Central memory CD8-positive, alpha-beta T cell (primary cell): ENCODE data around the gene SH3GL1.

Source experiments
- ATAC-seq: fragments of 150-1000 bp; cut with Tn5 transposase; replicated peaks from 2 replicates; pipeline ENCODE4 v1.10.0; 2022; ENCODE audit warnings: mild to moderate bottlenecking, moderate FRiP score, moderate number of reproducible peaks; ENCODE audit not compliant: poor library complexity, severe bottlenecking; ENCODE audit errors: extremely low read depth
- DNase-seq, 2 donors: peaks; one replicate each; pipeline ENCODE4 v3.0.0; 2021; ENCODE audit warnings: low spot score in 2 of 2
- H3K27ac Mint-ChIP-seq: one replicate; pipeline ENCODE4 v1.8.0; 2022; ENCODE audit warnings: low read depth, mild to moderate bottlenecking, moderate library complexity, mixed read lengths
- H3K27me3 Mint-ChIP-seq: one replicate; pipeline ENCODE4 v1.8.0; 2022; ENCODE audit warnings: mixed read lengths
- H3K36me3 Mint-ChIP-seq: one replicate; pipeline ENCODE4 v1.8.0; 2022; ENCODE audit warnings: mild to moderate bottlenecking, moderate library complexity, mixed read lengths; ENCODE audit not compliant: insufficient read depth
- H3K4me1 Mint-ChIP-seq: one replicate; pipeline ENCODE4 v1.8.0; 2022; ENCODE audit warnings: mixed read lengths
- H3K4me3 Mint-ChIP-seq: one replicate; pipeline ENCODE4 v1.8.0; 2022; ENCODE audit warnings: mild to moderate bottlenecking, moderate library complexity, mixed read lengths
- H3K9me3 Mint-ChIP-seq: one replicate; pipeline ENCODE4 v1.8.0; 2022; ENCODE audit warnings: mixed read lengths

Gene SH3GL1

DNA sequence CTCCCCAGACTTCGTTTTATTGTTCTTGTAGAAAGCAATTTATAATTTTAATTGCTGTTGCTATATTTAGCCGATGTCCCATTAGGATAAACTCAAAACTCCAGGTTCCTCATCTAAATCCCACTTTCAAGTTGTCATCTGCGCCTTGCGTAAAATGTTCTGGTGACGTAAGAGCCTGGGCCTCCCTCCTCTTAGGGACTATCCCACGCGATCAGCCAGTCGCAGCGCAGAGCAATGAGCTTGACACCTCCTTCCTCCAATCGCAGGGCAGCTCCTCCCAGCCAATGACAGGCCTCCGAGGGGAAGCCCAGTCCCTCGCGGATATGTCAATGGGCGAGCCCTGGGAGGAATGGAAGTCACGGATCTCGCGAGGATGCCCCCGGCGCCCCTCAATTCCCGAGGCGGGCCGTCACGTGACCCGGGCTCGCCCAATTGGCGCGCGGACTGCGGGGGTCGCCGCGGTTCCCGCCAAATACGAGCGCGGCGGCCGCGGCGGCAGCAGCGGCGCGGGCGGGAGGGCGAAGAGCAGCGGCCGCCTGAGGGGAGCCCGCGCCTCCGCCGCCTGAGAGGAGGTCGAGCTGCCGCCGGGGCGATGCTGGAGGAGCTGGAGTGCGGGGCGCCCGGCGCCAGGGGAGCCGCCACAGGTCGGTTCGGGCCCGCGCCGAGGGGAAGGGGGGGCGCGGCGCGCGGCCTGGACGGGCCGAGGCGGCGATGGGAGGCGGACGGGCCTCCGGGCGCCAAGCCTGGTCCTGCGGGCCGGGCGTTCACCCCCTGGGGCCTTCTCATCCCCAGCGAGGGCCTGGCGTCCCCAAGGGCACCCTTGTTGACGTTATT lies 2.0 kb upstream of the SH3GL1 start, which contains the start of gene CHAF1A:
Gene CHAF1A, plus strand, starts transcription at position 470 of the 834 bp plus-strand sequence. Its CDS starts 123 bp downstream, at position 593.
- Mint-ChIP-seq H3K4me3 (peak within 1 kb of the TSS; percentile 75), H3K36me3 (peaks cover 17% of the 10 kb centered on the region), H3K9me3 (no peaks in the 10 kb centered on the region), H3K27ac (peak within 1 kb of the TSS; percentile 96), H3K27me3 (no peaks in the 10 kb centered on the region), H3K4me1 (peaks cover 44% of the 10 kb centered on the region)
- DNase-seq (peak; percentile 90 to 98), ATAC-seq (peak; percentile 95)

DNA sequence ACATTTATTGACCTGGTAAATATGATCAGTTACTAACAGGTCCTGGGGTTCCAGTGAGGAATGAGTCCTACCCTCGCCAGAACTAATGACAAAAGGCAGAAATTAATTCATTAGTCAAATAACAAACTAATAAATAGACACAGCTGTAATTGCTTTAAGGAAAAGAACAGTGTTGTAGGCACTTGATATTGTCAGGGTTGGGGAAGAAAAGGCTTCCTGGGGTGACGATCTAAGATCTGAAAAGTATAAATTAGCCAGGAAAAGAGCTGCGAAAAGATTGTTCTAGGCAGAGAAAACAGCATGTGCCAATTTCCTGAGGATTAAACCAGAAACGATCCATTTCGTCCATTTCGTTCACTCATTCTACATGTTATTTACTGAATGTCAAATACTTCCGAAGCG lies 1.4 kb upstream of the SH3GL1 start:
- Mint-ChIP-seq H3K36me3 (peaks cover 19% of the 10 kb centered on the region), H3K4me3 (peak overlapping the region; percentile 75), H3K9me3 (no peaks in the 10 kb centered on the region), H3K4me1 (peaks cover 50% of the 10 kb centered on the region), H3K27me3 (no peaks in the 10 kb centered on the region), H3K27ac (peak overlapping the region; percentile 96)
- DNase-seq (no peak), ATAC-seq (no peak)

DNA sequence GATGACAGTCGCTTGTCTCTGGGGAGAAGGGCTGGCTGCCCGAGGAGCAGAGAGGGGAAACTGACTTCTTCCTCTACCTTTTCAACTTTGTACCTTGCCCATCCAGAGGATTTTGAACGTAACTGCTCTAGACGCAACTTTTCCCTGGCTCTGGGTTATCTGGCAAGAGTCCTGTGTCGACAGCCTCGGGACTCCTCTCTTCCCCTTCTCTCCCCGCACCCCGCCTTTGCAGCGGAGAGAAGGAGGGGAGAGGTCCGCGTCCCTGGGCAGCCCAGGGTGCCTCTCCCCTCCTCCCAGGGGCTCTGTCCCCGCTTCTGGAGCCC lies 574 bp downstream of the SH3GL1 start:
- peaks cover 60% of the 10 kb centered on the region for H3K4me1 Mint-ChIP-seq
- H3K9me3 Mint-ChIP-seq = no peaks in the 10 kb centered on the region
- peak overlapping the region; percentile 98 for H3K27ac Mint-ChIP-seq
- DNase-seq = no peak
- H3K27me3 Mint-ChIP-seq = no peaks in the 10 kb centered on the region
- H3K4me3 Mint-ChIP-seq = peak overlapping the region; percentile 75
- H3K36me3 Mint-ChIP-seq = peaks cover 28% of the 10 kb centered on the region
- ATAC-seq = no peak

DNA sequence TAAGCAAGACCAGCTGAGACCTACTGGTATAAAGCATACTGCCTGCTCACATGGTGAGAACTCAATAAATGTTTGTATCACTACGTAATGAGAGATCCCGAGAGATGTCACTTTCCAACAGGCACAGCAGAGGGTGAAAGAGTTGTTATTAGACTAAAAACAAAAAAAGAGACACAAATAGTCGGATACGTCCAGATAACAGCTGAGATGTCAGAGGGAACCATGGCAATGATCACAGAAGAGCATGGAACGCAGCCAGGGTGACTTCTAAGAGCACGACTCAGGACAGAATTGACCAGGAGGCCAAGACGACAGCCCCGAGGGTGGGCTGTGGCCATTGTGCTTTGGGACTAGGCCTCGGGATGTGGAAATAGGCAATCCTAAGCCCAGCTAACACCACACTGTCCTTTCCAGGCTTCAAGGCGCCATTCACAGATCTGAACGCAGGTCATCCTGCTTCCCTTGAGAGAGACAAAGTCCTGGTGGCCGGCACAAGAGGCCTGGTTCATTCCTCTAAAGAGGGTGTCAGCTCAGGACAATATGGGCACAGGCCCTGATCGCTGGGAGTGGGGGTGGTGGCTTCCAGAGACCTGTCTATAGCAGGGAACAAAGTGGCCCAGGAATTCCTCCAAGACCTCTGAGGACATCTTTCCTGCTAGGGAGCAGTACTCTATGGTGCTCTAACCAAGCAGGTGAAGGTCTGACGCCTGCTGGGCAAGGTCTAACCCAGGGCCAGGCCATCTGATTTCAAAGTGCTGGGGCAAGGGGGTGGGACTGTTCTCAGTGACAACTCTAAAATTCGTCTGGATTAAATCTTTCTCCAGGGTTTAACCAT lies 3.2 kb downstream of the SH3GL1 start:
- Mint-ChIP-seq H3K27me3 (no peaks in the 10 kb centered on the region), H3K4me3 (no peak overlapping the region), H3K4me1 (peaks cover 60% of the 10 kb centered on the region), H3K27ac (no peak overlapping the region), H3K36me3 (peaks cover 29% of the 10 kb centered on the region), H3K9me3 (no peaks in the 10 kb centered on the region)
- DNase-seq (no peak), ATAC-seq (no peak)

DNA sequence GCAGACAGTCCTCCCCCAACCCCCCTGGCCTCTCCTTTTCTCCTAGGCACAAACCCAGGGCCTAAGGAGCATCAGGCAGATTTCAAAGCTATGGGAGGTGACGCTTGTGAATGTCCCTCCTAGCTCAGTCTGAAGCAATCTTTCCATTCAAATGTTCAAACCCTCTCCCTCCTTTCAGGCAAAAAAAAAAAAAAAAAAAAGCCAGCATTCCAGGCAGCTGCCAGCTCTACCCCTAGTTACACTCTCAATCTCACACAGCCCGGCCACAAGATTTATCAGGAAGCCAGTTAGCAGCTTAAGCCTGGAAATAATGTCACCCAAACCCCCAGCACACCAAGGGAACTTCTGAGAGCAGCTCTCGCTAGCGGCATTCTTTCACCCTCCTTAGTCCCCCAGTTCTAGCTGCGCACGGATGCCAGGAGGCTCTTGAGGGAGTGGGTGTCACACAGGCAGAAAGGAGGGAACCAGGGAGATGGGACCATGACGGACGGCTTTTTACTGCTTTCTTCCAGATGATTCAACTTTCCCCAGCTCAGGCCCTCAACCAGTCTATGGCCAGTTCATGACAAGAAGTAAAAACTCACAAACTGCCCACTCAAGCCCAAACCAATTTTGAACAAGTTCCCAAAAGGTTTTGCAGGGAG lies 6.3 kb downstream of the SH3GL1 start:
- no peaks in the 10 kb centered on the region for H3K27me3 Mint-ChIP-seq
- DNase-seq (no peak), ATAC-seq (no peak)
- peaks cover 22% of the 10 kb centered on the region for H3K36me3 Mint-ChIP-seq
- no peak overlapping the region for H3K27ac Mint-ChIP-seq
- peaks cover 45% of the 10 kb centered on the region for H3K4me1 Mint-ChIP-seq
- no peaks in the 10 kb centered on the region for H3K9me3 Mint-ChIP-seq
- no peak overlapping the region for H3K4me3 Mint-ChIP-seq

DNA sequence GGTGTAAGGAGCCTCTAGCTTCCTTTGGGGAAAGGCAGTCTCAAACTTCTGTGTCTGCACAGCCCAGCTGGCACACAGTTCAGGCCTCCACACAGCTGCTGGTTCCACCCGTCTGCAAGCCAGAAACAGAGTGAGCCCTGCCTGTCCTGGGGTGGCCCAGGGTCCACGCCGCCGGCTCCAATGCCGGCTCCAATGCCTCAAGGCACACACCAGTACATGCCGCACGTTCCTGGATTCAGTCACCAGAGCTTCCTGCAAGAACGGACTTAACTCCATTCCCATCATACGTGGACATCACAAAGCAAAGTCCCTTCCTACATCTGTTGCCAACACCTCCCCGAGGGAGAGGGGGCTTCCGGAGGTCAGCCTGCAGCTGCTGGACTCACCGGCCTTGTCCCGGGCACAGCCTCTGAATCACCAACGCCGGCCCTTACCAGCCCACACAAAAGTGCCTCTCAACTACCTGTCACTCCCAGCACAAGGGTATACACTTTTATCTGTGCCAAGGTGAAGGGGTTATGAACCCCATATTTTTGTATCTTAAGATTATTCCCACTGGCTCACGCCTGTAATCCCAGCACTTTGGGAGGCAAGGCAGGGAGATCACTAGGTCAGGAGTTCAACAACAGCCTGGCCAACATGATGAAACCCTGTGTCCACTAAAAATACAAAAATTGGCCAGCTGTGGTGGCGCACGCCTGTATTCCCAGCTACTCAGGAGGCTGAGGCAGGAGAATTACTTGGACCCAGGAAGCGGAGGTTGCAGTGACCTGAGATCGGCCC lies 8.5 kb downstream of the SH3GL1 start:
- Mint-ChIP-seq H3K9me3 (no peaks in the 10 kb centered on the region), H3K36me3 (peaks cover 20% of the 10 kb centered on the region), H3K4me1 (peaks cover 38% of the 10 kb centered on the region), H3K27ac (peak overlapping the region; percentile 55), H3K4me3 (no peak overlapping the region), H3K27me3 (no peaks in the 10 kb centered on the region)
- DNase-seq = no peak
- no peak for ATAC-seq

DNA sequence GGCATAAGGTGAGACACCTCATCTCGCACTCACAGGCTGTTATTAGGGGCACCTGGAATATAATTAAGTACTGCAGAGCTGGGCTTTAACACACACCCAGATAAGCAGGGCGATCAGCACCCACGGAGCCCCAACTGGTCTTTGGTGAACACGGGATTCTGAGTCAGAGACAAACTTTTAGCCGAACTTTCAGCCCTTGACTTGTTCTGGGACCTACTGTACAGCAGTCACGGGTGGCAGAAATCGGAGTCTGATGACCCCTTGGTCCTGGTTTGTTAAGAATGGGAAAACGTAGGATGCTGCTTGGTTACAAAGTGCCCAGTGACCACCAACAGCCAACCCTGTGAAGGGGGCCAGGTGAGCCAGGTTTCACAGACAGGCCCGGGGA lies 9.0 kb downstream of the SH3GL1 start:
- no peak overlapping the region for H3K27ac Mint-ChIP-seq
- no peak overlapping the region for H3K4me3 Mint-ChIP-seq
- no peaks in the 10 kb centered on the region for H3K27me3 Mint-ChIP-seq
- peaks cover 17% of the 10 kb centered on the region for H3K36me3 Mint-ChIP-seq
- no peak for DNase-seq
- ATAC-seq = no peak
- H3K4me1 Mint-ChIP-seq = peaks cover 32% of the 10 kb centered on the region
- no peaks in the 10 kb centered on the region for H3K9me3 Mint-ChIP-seq

DNA sequence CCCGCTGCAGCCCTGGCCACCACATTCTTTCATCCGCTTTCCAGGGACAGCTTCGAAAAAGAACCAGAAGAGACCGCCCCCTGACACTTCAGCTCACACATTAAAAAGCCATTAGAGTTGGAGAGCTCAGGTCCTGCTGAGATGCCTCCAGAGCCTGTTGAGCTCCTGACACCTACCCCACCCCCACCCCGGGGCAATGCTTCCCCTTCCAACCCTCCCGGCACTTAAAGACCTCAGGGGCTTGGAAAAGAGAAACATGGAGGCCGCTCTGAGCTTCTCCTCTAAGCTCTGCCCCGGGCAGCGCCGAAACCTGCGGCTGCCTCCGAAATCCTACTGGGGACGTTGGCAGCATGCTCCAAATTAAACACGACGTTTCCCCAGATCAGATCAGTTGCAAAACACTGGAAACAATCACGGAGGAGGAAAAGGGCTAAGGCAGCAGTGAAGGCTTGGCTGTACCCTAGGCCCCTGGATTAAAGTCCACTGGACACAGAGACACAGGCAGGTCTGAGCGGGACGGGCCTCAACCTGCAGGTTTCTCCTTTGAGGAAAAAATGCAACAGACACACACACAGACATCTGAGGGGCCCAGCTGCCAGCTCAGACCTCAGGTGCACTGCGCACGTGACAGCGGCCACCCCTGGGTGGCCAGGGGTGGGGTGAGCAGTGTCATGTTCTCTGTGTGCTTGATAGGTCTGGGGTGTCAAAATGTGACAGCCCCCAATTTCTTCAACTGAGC lies 9.6 kb downstream of the SH3GL1 start:
- ATAC-seq (no peak), DNase-seq (no peak)
- Mint-ChIP-seq H3K27ac (peak overlapping the region; percentile 60), H3K4me1 (peaks cover 32% of the 10 kb centered on the region), H3K4me3 (peak overlapping the region; percentile 33), H3K36me3 (peaks cover 16% of the 10 kb centered on the region), H3K9me3 (no peaks in the 10 kb centered on the region), H3K27me3 (no peaks in the 10 kb centered on the region)

DNA sequence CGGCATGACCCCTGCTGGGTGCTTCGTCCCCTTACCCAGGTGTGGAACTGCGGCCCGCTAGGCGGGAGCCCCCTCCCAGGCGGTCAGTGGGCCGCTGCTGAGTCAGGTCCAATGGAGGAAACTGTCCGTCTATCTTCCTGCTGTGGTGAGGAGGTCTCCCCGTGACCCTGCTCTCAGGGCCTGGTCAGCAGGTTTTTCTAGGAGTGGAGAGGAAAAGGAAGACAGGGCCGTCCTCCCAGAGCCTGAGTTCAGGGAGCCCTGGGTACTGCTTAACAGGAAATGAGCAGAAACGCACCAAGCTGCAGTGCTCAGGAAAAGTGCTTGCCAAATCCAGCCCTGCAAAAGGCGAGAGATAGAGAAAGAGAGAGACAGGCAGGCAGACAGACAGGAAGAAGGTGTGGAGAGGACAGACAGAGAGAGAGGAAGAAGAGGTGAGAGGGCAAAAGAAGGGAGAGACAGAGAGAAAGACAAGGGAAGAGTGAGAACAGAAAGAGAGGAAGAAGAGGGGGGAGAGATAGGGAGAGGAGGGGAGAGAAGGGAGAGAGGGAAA lies 10.3 kb downstream of the SH3GL1 start:
- ATAC-seq = no peak
- H3K4me1 Mint-ChIP-seq = peaks cover 30% of the 10 kb centered on the region
- H3K9me3 Mint-ChIP-seq = no peaks in the 10 kb centered on the region
- H3K36me3 Mint-ChIP-seq = peaks cover 14% of the 10 kb centered on the region
- H3K27ac Mint-ChIP-seq = peak overlapping the region; percentile 60
- no peak for DNase-seq
- peak overlapping the region; percentile 33 for H3K4me3 Mint-ChIP-seq
- no peaks in the 10 kb centered on the region for H3K27me3 Mint-ChIP-seq

DNA sequence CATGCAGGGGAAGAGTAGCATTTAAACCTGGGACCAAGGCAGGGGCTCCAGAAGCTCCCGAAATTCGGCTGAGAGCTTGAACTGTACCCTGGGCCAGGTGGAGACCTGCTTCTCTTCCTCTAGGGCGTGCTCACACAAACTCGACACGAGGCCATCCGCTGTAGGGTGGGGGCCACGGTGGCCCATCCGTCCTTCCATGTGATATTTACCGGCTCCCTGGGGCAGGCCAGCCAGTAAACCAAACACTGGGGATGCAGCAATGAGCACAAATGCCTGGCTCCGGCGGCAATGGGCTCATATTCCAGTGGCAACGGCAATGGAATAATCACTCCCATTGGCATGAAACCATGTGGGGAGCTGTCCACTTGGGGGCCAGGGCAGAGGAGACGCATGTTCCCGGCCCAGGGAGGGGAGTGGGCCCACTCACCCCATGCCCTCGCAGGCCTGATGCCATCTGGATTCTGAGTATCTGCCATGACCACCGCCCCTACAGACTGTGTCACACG lies 10.8 kb downstream of the SH3GL1 start:
- DNase-seq (no peak), ATAC-seq (no peak)
- Mint-ChIP-seq H3K9me3 (no peaks in the 10 kb centered on the region), H3K27me3 (no peaks in the 10 kb centered on the region), H3K4me3 (no peak overlapping the region), H3K27ac (peak overlapping the region; percentile 60), H3K36me3 (peaks cover 15% of the 10 kb centered on the region), H3K4me1 (peaks cover 25% of the 10 kb centered on the region)

DNA sequence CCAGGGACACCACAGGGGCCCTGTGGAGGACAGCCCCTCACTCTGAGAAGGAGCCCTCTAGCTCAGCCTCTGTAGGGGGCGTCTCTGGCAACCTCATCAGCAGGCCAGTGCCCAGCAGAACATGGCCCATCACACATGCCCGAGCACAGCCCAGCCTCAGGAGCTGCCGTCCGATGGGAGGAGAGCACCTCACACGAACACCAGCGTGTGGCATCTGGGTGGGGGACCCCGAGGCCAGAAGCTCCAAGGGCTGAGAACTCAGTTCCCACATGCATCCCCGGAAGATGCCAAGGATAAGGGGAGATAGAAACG lies 11.3 kb downstream of the SH3GL1 start:
- H3K27me3 Mint-ChIP-seq = no peaks in the 10 kb centered on the region

More for the DNA sequence above, 11.3 kb downstream of the SH3GL1 start:
- no peak for ATAC-seq
- Mint-ChIP-seq H3K27ac (no peak overlapping the region), H3K4me1 (peaks cover 19% of the 10 kb centered on the region), H3K9me3 (no peaks in the 10 kb centered on the region), H3K4me3 (no peak overlapping the region), H3K36me3 (peaks cover 11% of the 10 kb centered on the region)
- no peak for DNase-seq
